GM08714 (cell line): ENCODE results near the gene GALNTL6.
"Not testable (repeated sequence)": the region's sequence is repeated elsewhere in the genome, so short reads cannot be mapped to it uniquely, and the experiment has no call there.

Source experiments
- H3K4me3 ChIP-seq: fragments of 200-500 bp; sonication (Bioruptor generic); 2 replicates; pipeline ENCODE4 v1.5.1; 2014; ENCODE audit warnings: mild to moderate bottlenecking, low read length, inconsistent platforms
- ZNF274 ChIP-seq: IDR thresholded peaks from 2 replicates; pipeline ENCODE4 v1.6.1; 2012; ENCODE audit warnings: mild to moderate bottlenecking, low read depth, low read length

Gene GALNTL6

GRCh38 chr4:173039617-173040577, 1226.7 kb downstream of the GALNTL6 start:
- H3K4me3 ChIP-seq, result no peak overlapping the region
- no peak for TF ChIP-seq ZNF274

DNA sequence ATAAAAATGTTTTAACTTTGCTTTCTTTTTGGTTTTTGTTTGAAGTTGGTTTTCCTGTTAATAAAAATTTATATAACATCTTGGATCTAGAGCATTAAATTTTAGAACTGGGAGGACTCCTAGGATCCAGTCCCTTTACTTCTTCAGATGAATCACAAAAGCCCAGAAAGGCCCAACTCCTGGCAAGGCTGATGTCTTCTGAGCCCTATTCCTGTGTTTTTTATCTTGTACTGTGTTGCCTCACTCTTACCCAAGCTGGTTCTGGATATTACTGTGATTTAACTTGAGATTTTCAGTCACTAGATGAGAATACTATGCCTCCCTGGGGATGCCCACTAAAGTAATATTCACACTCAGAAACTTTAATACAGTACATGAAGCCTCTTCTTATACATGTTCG, 1228.3 kb downstream of the GALNTL6 start:
- no peak for TF ChIP-seq ZNF274
- H3K4me3 ChIP-seq, result no peak overlapping the region

- H3K4me3 ChIP-seq, result not testable (repeated sequence)
These were observed 1228.9 kb downstream of the GALNTL6 start for GRCh38 chr4:173042139-173042538.

- H3K4me3 ChIP-seq, result no peak overlapping the region
- TF ChIP-seq ZNF274, result no peak
These were observed 1231.1 kb downstream of the GALNTL6 start for GRCh38 chr4:173044340-173044739.

- no peak overlapping the region for H3K4me3 ChIP-seq
- no peak for TF ChIP-seq ZNF274
These were observed 1232.4 kb downstream of the GALNTL6 start for GRCh38 chr4:173045571-173045970.

DNA sequence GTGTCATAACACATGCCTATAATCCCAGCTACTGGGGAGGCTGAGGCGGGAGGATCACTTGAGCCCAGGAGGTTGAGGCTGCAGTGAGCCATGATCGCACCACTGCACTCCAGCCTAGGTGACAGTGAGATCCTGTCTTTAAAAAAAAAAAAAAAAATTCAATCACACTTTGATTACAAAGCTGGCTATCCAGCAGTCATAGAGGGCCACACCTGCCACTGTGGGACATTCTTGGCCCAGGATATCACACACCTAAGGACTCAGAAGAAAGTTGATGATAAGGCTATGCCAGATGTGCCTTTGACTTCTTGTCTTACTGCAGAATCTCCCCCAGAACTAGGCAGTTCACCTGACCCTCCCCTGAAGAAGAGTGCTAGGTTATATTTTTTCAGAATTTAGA, 1232.9 kb downstream of the GALNTL6 start:
- TF ChIP-seq ZNF274, result no peak
- no peak overlapping the region for H3K4me3 ChIP-seq

- TF ChIP-seq ZNF274, result no peak
These were observed 1233.6 kb downstream of the GALNTL6 start for GRCh38 chr4:173046818-173047217.

GRCh38 chr4:173051232-173051631, 1238.0 kb downstream of the GALNTL6 start:
- H3K4me3 ChIP-seq, result no peak overlapping the region
- TF ChIP-seq ZNF274, result no peak

More at GRCh38 chr4:173046818-173047217, 1233.6 kb downstream of the GALNTL6 start:
- H3K4me3 ChIP-seq, result no peak overlapping the region

GRCh38 chr4:173051716-173052115, 1238.5 kb downstream of the GALNTL6 start:
- TF ChIP-seq ZNF274, result no peak

GRCh38 chr4:173052439-173052838, 1239.2 kb downstream of the GALNTL6 start:
- no peak overlapping the region for H3K4me3 ChIP-seq
- TF ChIP-seq ZNF274, result no peak

More at GRCh38 chr4:173051716-173052115, 1238.5 kb downstream of the GALNTL6 start:
- H3K4me3 ChIP-seq, result no peak overlapping the region

- H3K4me3 ChIP-seq, result no peak overlapping the region
- TF ChIP-seq ZNF274, result no peak
These were observed 1243.1 kb downstream of the GALNTL6 start for GRCh38 chr4:173056271-173056670.

GRCh38 chr4:173056710-173057109, 1243.5 kb downstream of the GALNTL6 start:
- no peak for TF ChIP-seq ZNF274
- no peak overlapping the region for H3K4me3 ChIP-seq

DNA sequence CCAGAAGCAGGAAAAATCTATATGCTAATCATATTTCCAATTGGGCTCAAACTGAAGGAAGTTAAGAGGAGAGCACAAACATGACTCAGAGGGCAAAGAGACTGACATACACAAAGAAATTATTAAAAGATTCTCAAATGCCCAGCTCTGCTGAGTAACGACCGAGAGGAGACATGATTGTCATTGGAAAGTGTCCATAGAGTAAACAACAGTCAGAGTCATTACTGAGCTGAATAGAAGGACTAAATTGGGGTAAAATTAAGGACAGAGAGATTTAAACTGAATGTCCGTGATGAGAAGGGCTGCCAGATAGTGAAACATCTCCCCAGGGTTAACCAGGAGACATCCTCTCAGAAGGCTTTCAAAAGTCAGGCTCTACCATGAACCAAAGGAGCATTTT, 1244.2 kb downstream of the GALNTL6 start:
- no peak for TF ChIP-seq ZNF274
- H3K4me3 ChIP-seq, result no peak overlapping the region

GRCh38 chr4:173057901-173058300, 1244.7 kb downstream of the GALNTL6 start:
- no peak overlapping the region for H3K4me3 ChIP-seq
- no peak for TF ChIP-seq ZNF274

DNA sequence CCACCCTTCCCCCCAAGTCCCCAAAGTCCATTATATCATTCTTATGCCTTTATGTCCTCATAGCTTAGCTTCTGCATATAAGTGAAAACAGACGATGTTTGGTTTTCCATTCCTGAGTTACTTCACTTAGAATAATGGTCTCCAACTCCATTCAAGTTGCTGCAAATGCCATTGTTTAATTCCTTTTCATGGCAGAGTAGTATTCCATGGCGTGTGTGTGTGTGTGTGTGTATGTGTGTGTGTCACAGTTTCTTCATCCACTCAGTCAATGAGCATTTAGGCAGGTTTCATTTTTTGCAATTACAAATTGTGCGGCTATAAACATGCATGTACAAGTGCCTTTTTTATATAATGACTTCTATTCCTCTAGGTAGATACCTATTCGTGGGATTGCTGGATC, 1248.0 kb downstream of the GALNTL6 start:
- H3K4me3 ChIP-seq, result no peak overlapping the region
- no peak for TF ChIP-seq ZNF274
